GM13976 (cell line): ENCODE measurements around the gene ADCY3.

ENCODE experiments used
- DNase-seq: peaks from one replicate; pipeline ENCODE4 v3.0.0; 2012; ENCODE audit warnings: low spot score
- in situ Hi-C: fragments of 300-500 bp; cut with MboI; formaldehyde crosslinking; loops from one replicate; pipeline ENCODE4 v1.12.0; 2022; ENCODE audit warnings: low sequenced_read_pairs, mixed read lengths, inconsistent platforms; ENCODE audit not compliant: unreplicated experiment
- TF ChIP-seq, protein P1 (sequence below): IDR thresholded peaks from 2 replicates; pipeline ENCODE4 v1.5.1; 2012; ENCODE audit warnings: borderline replicate concordance, mild to moderate bottlenecking; ENCODE audit not compliant: insufficient read depth; ENCODE audit errors: extremely low read depth, missing control alignments, control extremely low read depth

Gene ADCY3

DNA sequence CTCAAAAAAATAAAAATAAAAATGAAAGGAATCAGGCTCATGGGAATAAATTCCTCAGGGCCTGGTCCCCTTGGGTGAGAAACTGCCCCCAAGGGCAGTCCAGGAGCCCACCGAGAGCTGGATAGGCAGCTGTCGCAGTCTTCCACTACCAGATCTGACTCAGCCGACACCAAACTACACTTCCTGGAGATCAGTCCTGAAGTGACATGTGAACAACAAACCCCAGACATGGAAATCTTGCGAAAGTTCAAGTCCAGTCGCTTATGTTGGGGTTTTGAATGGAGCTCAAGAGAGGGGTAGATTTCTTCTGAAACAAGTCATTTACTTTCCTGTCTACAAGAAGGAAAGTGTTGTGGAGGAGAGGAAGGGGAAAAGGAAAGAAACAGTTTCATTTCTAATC lies 12.9 kb downstream of the ADCY3 start:
- in situ Hi-C loops, result no loop called here
- TF ChIP-seq, protein P1, sequence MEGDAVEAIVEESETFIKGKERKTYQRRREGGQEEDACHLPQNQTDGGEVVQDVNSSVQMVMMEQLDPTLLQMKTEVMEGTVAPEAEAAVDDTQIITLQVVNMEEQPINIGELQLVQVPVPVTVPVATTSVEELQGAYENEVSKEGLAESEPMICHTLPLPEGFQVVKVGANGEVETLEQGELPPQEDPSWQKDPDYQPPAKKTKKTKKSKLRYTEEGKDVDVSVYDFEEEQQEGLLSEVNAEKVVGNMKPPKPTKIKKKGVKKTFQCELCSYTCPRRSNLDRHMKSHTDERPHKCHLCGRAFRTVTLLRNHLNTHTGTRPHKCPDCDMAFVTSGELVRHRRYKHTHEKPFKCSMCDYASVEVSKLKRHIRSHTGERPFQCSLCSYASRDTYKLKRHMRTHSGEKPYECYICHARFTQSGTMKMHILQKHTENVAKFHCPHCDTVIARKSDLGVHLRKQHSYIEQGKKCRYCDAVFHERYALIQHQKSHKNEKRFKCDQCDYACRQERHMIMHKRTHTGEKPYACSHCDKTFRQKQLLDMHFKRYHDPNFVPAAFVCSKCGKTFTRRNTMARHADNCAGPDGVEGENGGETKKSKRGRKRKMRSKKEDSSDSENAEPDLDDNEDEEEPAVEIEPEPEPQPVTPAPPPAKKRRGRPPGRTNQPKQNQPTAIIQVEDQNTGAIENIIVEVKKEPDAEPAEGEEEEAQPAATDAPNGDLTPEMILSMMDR, result no peak
- DNase-seq, result no peak

DNA sequence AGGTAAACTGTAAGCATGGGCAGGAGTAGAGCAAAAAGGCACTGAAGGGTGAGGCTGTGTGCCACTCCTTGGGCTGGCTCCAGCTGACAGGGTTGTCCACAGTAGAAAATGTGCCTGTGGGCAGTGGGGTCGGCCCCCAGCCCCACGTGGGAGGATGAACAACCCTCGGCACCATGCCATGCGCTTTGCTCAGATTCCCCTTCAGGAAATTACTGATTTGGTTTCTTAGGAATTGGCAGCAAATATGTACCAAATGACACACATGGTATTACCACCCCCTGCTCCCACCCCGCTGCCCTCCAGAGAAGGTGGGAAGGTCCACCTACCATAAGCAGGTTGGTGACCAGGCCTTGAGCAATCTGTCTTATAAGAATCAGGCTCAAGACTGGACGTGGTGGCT lies 13.6 kb downstream of the ADCY3 start:
- in situ Hi-C loops, result no loop called here
- TF ChIP-seq, protein P1, result no peak
- DNase-seq, result no peak

DNA sequence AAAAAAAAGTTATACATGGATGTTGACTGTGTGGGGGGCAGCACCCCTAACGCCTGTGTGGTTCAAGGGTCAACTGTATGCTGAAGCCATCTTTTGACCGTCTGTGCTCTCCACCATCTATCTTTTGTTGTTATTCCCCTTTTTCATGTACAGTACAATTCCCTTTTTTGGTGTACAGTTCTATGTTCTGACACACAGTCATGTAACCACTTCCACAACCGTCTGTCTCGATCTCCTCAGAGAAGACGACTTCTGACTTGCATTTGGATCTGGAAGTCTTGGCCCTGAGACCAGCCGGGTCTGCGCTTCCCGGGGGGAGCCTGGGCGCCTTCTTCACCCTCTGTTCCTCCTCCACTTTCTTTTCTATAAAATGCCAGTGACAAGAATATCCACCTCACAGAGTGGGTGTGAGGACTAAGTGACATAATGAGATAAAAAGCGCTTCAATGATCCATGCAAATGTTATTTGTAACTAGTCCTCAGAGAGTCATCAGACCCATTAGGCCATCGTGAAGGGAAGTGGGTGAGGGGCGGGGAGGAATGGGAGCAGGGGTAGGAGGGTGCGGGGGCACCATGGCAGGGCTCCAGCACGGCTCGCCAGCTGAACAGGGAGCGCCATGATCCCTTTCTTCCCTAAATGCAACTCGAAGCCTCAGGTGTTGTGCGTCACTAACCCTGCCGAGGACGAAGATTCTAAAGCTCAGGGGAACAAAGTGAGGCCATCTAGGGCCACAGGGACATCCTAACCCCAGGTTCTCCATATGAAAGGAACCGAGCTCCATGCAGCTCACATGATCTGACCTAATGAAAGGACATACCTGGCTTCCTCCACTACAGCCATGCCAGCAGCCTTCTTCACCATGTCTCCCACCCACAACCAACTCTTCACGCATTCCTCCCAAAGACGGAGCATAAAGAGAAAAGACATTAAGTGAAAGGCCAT lies 16.6 kb downstream of the ADCY3 start:
- DNase-seq, result no peak
- in situ Hi-C loops, result no loop called here
- TF ChIP-seq, protein P1, result no peak

DNA sequence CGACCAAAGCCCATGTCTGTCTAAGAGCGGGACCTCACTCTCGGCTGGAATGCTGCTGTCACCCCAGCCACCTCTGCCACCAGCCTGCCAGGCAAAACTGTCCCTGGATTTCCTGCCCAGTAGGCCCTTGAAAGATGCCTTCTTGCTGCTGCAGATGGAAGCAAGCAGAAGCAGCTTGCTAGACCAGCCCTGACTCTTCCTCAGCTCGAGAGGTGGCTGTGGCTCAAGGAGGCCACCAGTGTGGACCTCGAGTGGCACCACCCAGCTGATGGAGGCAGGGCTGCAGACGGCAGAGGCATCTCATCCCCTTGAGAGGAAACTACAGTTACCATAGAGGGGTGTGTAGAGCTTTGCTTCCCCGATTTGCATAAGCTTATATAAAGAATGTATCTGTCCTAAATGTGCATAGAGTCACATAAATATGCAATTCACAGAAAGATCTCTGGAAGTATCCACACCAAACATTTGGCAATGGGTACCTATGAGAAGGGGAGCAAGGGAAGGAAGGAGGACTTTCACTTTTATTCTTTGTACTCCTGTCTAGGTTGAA lies 20.6 kb downstream of the ADCY3 start:
- TF ChIP-seq, protein P1, result no peak
- in situ Hi-C loops, result no loop called here
- no peak for DNase-seq

DNA sequence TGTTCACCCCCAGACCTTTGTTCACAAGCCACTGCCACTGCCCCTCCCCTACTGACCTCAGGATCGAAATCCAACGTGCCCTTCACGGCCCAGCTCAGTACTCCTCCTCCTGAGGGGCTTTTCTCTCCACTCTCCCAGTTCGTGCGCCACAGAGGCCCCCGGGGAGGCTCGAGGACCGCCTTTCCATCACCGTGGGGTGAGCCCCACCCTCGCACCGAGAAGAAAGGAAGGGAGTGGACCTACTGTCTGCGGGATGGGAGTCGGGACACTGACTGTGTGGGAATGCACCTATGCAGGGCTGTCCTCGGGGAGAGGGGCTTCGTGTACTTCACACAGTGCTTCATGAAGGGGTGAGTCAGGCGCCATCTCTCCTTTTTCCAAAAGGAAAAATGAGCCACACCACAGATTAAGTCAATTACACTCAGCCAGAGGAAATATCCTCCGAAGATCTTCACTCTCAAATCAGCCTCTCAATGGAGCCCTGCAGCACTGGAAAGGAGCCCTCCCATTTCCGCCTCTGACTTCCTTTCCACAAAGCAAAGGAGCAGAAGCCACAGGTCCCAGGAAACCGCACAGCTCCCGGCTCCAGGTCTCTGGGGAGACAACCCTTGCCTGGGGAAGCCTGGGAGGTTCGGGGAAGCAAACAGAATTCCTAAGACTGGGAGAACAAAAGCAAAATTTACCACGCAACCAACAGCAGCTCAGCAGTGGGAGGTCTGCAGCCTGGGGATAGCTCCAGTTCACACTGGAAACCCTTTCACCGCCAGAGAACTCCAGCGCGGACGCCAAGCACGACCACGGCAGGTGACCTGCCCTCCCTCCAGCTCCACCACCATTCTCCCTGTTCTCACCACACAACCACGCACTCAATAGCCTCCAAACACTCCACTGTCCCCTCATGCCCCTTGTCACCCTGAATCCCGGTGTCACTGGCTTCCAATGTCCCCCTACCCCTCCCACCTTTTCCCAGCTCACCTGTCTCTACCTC lies 21.6 kb downstream of the ADCY3 start:
- TF ChIP-seq, protein P1, result no peak
- DNase-seq, result no peak
- in situ Hi-C loops, result no loop called here

DNA sequence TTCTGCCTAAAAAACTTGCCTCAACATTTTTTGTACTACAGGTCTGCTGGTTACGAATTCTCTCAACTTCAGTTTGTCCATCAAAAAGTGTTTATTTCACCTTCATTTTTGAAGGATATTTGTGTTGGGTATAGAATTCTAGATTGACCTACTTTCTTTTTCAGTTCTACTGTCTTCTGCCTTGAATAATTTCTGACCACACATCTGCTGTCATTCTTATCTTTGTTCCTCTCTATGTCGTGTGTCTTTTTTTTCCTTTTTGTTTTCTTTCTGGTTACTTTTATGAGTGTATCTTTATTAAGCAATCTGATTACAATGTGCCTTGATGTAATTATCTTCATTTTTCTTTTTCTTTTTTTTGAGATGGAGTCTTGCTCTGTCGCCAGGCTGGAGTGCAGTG lies 25.3 kb downstream of the ADCY3 start:
- in situ Hi-C loops, result no loop called here
- no peak for DNase-seq
- TF ChIP-seq, protein P1, result no peak
